ENCODE measurements around the gene PPP6R2.
A peak's percentile ranks its signal among the peaks of the same experiment; 100 is the strongest.

Gene PPP6R2

DNA sequence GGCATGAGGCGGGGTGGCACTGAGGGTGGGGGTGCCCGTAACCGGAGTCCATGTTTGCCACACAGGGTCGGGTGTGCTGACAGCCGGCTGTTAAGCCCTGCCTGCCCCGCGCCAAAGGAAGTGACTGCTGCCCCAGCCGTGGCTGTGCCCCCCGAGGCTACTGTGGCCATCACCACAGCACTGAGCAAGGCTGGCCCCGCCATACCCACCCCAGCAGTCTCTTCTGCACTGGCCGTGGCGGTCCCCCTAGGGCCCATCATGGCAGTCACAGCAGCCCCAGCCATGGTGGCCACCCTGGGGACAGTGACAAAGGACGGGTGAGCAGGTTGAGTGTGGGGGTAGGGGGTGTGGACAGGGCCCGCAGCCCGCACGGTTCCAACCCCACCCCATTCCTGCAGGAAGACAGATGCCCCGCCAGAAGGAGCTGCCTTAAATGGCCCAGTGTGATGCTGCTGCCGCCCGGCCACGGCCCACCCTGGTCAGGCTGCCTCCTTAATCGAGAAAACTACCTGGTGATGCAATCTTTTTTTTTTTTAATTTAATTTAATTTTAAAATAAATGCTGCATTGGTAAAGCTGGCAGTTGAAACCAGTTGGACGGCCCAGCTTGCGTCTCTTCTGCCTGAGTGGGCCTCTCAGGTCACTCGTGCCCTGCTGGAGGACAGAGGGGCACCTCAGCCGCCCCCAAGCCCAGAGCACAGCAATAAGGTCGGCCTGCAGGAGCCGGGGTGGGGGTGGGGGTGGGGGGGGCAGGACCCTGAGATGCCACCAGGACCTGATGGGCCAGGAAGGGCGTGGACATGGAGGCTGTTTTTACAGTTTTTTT lies 100.9 kb downstream of the PPP6R2 start:
- H3F3A ChIP-seq (ENCODE audit: control insufficient read depth, insufficient read depth), result peaks cover 24% of the 10 kb centered on the region
- no peak overlapping the region for H3K27ac ChIP-seq (ENCODE audit: low read depth, low read length)

DNA sequence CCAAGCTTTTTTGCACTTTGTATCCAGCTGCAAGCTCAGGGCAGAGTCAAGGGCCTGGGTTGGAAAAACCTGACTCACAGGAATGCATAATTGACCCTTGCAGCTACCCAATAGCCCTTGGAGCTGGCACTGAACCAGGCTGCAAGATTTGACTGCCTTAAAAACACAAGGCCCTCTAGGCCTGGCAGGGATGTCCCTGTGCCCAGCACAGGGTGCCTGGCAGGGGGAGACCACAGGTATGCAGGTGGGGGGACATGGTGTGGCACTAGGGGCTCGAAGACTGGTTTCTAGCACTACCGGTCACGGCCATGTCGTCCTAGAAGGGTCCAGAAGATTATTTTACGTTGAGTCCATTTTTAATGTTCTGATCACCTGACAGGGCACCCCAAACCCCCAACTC lies 101.5 kb downstream of the PPP6R2 start:
- Histone ChIP-seq H3K27me3 (ENCODE audit: control insufficient read depth, low read length) (no peaks in the 10 kb centered on the region), H3K9me2 (replicated peaks; ENCODE audit: control insufficient read depth, low read length) (no peaks in the 10 kb centered on the region), H3K79me2 (ENCODE audit: control insufficient read depth, low read length) (peaks cover 16% of the 10 kb centered on the region), H3K4me2 (ENCODE audit: low read length) (no peak overlapping the region), H3K36me3 (ENCODE audit: control insufficient read depth, low read length) (peaks cover 78% of the 10 kb centered on the region), H3K4me1 (ENCODE audit: control insufficient read depth, low read length) (peaks cover 22% of the 10 kb centered on the region), H3K4me3 (ENCODE audit: low read length) (no peak overlapping the region), H3F3A (ENCODE audit: control insufficient read depth, insufficient read depth) (peaks cover 30% of the 10 kb centered on the region), H3K27ac (ENCODE audit: low read depth, low read length) (no peak overlapping the region), H3K9me3 (ENCODE audit: control insufficient read depth, insufficient read depth, low read length) (no peaks in the 10 kb centered on the region), H4K20me1 (ENCODE audit: control insufficient read depth, insufficient read depth, low read depth, low read length) (no peaks in the 10 kb centered on the region; the same call in 1 of the 2 replicates)
- TF ChIP-seq, protein P1, sequence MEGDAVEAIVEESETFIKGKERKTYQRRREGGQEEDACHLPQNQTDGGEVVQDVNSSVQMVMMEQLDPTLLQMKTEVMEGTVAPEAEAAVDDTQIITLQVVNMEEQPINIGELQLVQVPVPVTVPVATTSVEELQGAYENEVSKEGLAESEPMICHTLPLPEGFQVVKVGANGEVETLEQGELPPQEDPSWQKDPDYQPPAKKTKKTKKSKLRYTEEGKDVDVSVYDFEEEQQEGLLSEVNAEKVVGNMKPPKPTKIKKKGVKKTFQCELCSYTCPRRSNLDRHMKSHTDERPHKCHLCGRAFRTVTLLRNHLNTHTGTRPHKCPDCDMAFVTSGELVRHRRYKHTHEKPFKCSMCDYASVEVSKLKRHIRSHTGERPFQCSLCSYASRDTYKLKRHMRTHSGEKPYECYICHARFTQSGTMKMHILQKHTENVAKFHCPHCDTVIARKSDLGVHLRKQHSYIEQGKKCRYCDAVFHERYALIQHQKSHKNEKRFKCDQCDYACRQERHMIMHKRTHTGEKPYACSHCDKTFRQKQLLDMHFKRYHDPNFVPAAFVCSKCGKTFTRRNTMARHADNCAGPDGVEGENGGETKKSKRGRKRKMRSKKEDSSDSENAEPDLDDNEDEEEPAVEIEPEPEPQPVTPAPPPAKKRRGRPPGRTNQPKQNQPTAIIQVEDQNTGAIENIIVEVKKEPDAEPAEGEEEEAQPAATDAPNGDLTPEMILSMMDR (IDR thresholded peaks at IDR 0.05; ENCODE audit: low read depth, low read length, poor library complexity, severe bottlenecking), result no peak
- TF ChIP-seq EZH2phosphoT487 (IDR thresholded peaks at IDR 0.05; ENCODE audit: borderline replicate concordance, low read length), result no peak

More for the DNA sequence above, 100.9 kb downstream of the PPP6R2 start:
- Histone ChIP-seq H4K20me1 (ENCODE audit: control insufficient read depth, insufficient read depth, low read depth, low read length) (no peaks in the 10 kb centered on the region; the same call in 1 of the 2 replicates), H3K4me3 (ENCODE audit: low read length) (no peak overlapping the region), H3K4me1 (ENCODE audit: control insufficient read depth, low read length) (peaks cover 16% of the 10 kb centered on the region), H3K9me3 (ENCODE audit: control insufficient read depth, insufficient read depth, low read length) (no peaks in the 10 kb centered on the region), H3K79me2 (ENCODE audit: control insufficient read depth, low read length) (peaks cover 11% of the 10 kb centered on the region), H3K4me2 (ENCODE audit: low read length) (no peak overlapping the region), H3K9me2 (replicated peaks; ENCODE audit: control insufficient read depth, low read length) (no peaks in the 10 kb centered on the region), H3K27me3 (ENCODE audit: control insufficient read depth, low read length) (no peaks in the 10 kb centered on the region), H3K36me3 (ENCODE audit: control insufficient read depth, low read length) (peaks cover 81% of the 10 kb centered on the region)
- no peak for TF ChIP-seq EZH2phosphoT487 (IDR thresholded peaks at IDR 0.05; ENCODE audit: borderline replicate concordance, low read length)
- TF ChIP-seq, protein P1 (IDR thresholded peaks at IDR 0.05; ENCODE audit: low read depth, low read length, poor library complexity, severe bottlenecking), result no peak

DNA sequence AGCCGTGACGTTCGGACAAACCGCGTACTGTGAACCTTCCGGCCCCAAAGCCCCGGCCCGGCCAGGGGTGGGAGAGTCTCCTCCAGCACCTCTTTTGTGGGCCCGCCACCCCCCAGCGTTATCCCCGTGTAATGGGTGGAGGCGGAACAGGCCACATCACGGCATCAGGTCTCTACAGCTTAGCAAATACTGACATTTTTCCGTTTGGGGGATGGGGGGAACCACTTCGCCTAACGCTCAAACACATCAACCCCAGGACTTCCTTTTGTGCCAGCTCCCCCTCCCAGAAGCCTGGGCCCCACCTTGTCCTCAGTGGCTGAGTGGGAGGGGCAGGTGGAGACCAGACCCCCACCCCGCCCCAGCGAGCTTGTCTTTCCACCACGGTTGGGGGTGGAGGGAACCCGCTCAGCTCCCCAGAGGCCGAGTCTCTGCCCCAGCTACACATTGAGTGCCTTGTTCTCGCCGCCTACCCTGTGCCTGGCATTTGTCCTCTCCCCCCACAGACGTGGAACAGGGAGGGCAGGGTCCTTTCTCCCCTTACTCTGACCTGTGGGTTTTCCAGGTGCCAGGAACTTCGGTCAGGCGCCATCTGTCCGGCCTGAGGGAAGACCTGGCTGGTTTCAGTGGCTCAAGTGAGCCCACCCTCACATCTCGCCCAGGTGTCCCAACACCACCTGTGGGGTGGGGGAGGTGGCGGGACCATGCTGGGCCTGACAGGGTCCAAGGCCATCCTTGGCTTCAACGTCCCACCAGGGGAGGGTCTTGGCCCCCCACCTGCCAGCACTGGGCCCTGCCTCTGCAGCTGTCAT lies 102.1 kb downstream of the PPP6R2 start:
- no peak for TF ChIP-seq EZH2phosphoT487 (IDR thresholded peaks at IDR 0.05; ENCODE audit: borderline replicate concordance, low read length)
- TF ChIP-seq, protein P1 (IDR thresholded peaks at IDR 0.05; ENCODE audit: low read depth, low read length, poor library complexity, severe bottlenecking), result no peak
- no peak overlapping the region for H3K4me2 ChIP-seq (ENCODE audit: low read length)
- no peaks in the 10 kb centered on the region for H3K9me3 ChIP-seq (ENCODE audit: control insufficient read depth, insufficient read depth, low read length)
- H3K27ac ChIP-seq (ENCODE audit: low read depth, low read length), result peak overlapping the region; percentile 35; the same call in 1 of the 2 replicates
- H3F3A ChIP-seq (ENCODE audit: control insufficient read depth, insufficient read depth), result peaks cover 36% of the 10 kb centered on the region
- peaks cover 77% of the 10 kb centered on the region for H3K36me3 ChIP-seq (ENCODE audit: control insufficient read depth, low read length)
- no peaks in the 10 kb centered on the region; the same call in 1 of the 2 replicates for H4K20me1 ChIP-seq (ENCODE audit: control insufficient read depth, insufficient read depth, low read depth, low read length)
- H3K9me2 ChIP-seq (replicated peaks; ENCODE audit: control insufficient read depth, low read length), result no peaks in the 10 kb centered on the region
- H3K4me1 ChIP-seq (ENCODE audit: control insufficient read depth, low read length), result peaks cover 29% of the 10 kb centered on the region
- no peak overlapping the region for H3K4me3 ChIP-seq (ENCODE audit: low read length)
- peaks cover 16% of the 10 kb centered on the region for H3K79me2 ChIP-seq (ENCODE audit: control insufficient read depth, low read length)
- H3K27me3 ChIP-seq (ENCODE audit: control insufficient read depth, low read length), result no peaks in the 10 kb centered on the region

All from DOHH2 (cell line).